CD14-positive monocyte (primary cell): ENCODE results near the gene STUM. TPM values are rescaled to one million over a fixed set of nuclear protein-coding genes. Genes with fewer than 3 reads are reported as not detected.
"Not testable (repeated sequence)": the region's sequence is repeated elsewhere in the genome, so short reads cannot be mapped to it uniquely, and the experiment has no call there.

ENCODE experiments used
- DNase-seq, 3 donors: peaks; one replicate each; pipeline ENCODE4 v3.0.0-alpha.2; 2011 to 2022
- H2AFZ ChIP-seq: 2 replicates; pipeline ENCODE4 v1.6.0; 2012; ENCODE audit warnings: mild to moderate bottlenecking, low read depth, low read length, inconsistent platforms; ENCODE audit not compliant: insufficient read depth, poor library complexity, severe bottlenecking
- H3K27ac ChIP-seq, 2 donors: 1 replicate in 1 of 2; 2 replicates in 1 of 2; pipeline ENCODE4 v1.5.1; 2012 to 2013; ENCODE audit warnings: low read length in 2 of 2, control low read depth in 1 of 2, inconsistent platforms in 1 of 2, low read depth in 1 of 2, mild to moderate bottlenecking in 1 of 2
- H3K27me3 ChIP-seq, 2 donors: one replicate each; pipeline versions ENCODE4 v1.6.0 to v1.6.1; 2011 to 2013; ENCODE audit warnings: low read length in 2 of 2; ENCODE audit not compliant: control insufficient read depth in 2 of 2, insufficient read depth in 2 of 2
- H3K36me3 ChIP-seq, 2 donors: replicated peaks in 1 of 2; 1 replicate in 1 of 2; 2 replicates in 1 of 2; pipeline versions ENCODE4 v1.5.1 to v1.6.1; 2012 to 2013; ENCODE audit warnings: low read length in 2 of 2, control low read depth in 1 of 2, inconsistent platforms in 1 of 2, mild to moderate bottlenecking in 1 of 2; ENCODE audit not compliant: insufficient read depth in 2 of 2, control insufficient read depth in 1 of 2
- H3K4me1 ChIP-seq, 2 donors: 1 replicate in 1 of 2; 2 replicates in 1 of 2; pipeline versions ENCODE4 v1.5.1 to v1.6.1; 2012 to 2013; ENCODE audit warnings: low read length in 2 of 2, control low read depth in 1 of 2, inconsistent platforms in 1 of 2, mild to moderate bottlenecking in 1 of 2, moderate library complexity in 1 of 2; ENCODE audit not compliant: insufficient read depth in 2 of 2, control insufficient read depth in 1 of 2
- H3K4me2 ChIP-seq: replicated peaks from 2 replicates; pipeline ENCODE3; 2012; ENCODE audit warnings: low read length, moderate library complexity, mild to moderate bottlenecking; ENCODE audit not compliant: poor library complexity, severe bottlenecking; ENCODE audit errors: extremely low read depth
- H3K4me3 ChIP-seq, 3 experiments: fragments of 200-600 bp in 1 of 3; sonication (generic) in 1 of 3; replicated peaks in 1 of 3; 1 replicate in 2 of 3; 2 replicates in 1 of 3; pipeline ENCODE4 v1.5.1; 2011 to 2013; ENCODE audit warnings: low read length in 3 of 3, mild to moderate bottlenecking in 3 of 3, control low read depth in 2 of 3, low read depth in 2 of 3, inconsistent platforms in 1 of 3, moderate library complexity in 1 of 3
- H3K79me2 ChIP-seq: 2 replicates; pipeline ENCODE4 v1.6.0; 2012; ENCODE audit warnings: mild to moderate bottlenecking, control low read depth, inconsistent platforms, low read length, moderate library complexity; ENCODE audit not compliant: insufficient read depth
- H3K9ac ChIP-seq: 2 replicates; pipeline ENCODE4 v1.6.0; 2017; ENCODE audit warnings: low read length, mild to moderate bottlenecking; ENCODE audit not compliant: insufficient read depth, poor library complexity, severe bottlenecking
- H3K9me3 ChIP-seq, 2 donors: replicated peaks in 1 of 2; 1 replicate in 1 of 2; 2 replicates in 1 of 2; pipeline versions ENCODE4 v1.5.1 to v1.6.1; 2012 to 2013; ENCODE audit warnings: low read length in 2 of 2, control low read depth in 1 of 2; ENCODE audit not compliant: control insufficient read depth in 1 of 2, insufficient read depth in 1 of 2
- H4K20me1 ChIP-seq: 2 replicates; pipeline ENCODE4 v1.6.0; 2012; ENCODE audit warnings: mild to moderate bottlenecking, low read length, control low read depth, moderate library complexity; ENCODE audit not compliant: insufficient read depth
- H3K27ac Mint-ChIP-seq, 7 donors: one replicate each; pipeline ENCODE4 v1.8.0; 2020; ENCODE audit warnings: mild to moderate bottlenecking in 7 of 7, mixed read lengths in 7 of 7, moderate library complexity in 6 of 7, inconsistent platforms in 2 of 7
- H3K27me3 Mint-ChIP-seq, 3 donors: one replicate each; pipeline ENCODE4 v1.8.0; 2021 to 2022; ENCODE audit warnings: low read depth in 3 of 3, mild to moderate bottlenecking in 3 of 3, mixed read lengths in 3 of 3, moderate library complexity in 3 of 3, inconsistent platforms in 1 of 3
- H3K36me3 Mint-ChIP-seq, 2 donors: one replicate each; pipeline ENCODE4 v1.8.0; 2020; ENCODE audit warnings: mixed read lengths in 2 of 2, inconsistent platforms in 1 of 2, mild to moderate bottlenecking in 1 of 2
- H3K4me1 Mint-ChIP-seq: one replicate; pipeline ENCODE4 v1.8.0; 2020; ENCODE audit warnings: mild to moderate bottlenecking, mixed read lengths
- H3K4me3 Mint-ChIP-seq, 2 donors: one replicate each; pipeline ENCODE4 v1.8.0; 2020; ENCODE audit warnings: mild to moderate bottlenecking in 2 of 2, mixed read lengths in 2 of 2, moderate library complexity in 1 of 2
- H3K9me3 Mint-ChIP-seq, 7 donors: one replicate each; pipeline ENCODE4 v1.8.0; 2020 to 2022; ENCODE audit warnings: mixed read lengths in 7 of 7, mild to moderate bottlenecking in 6 of 7, moderate library complexity in 6 of 7, inconsistent platforms in 2 of 7
- CTCF ChIP-seq: fragments of 200-600 bp; IDR thresholded peaks from one replicate; pipeline ENCODE4 v1.8.0; 2022; ENCODE audit warnings: antibody characterized with exemption, mild to moderate bottlenecking
- WGBS: methylation state at CpG from one replicate; pipeline ENCODE4 v1.1.5; 2013; ENCODE audit warnings: missing lambda C conversion rate; ENCODE audit not compliant: insufficient coverage; 5-methylcytosine and 5-hydroxymethylcytosine counted together
- intact Hi-C, 2 donors: fragments of 100-400 bp; cut with micrococcal nuclease; formaldehyde crosslinking; loops; one replicate each; pipeline versions ENCODE4 v1.15.0 to v1.15.1; 2023
- polyA plus RNA-seq, 3 donors: library from polyadenylated mRNA; depleted of rRNA in 1 of 3; unstranded in 2 of 3; stranded (reverse) in 1 of 3; fragments of 300-500 nt in 2 of 3; fragments of >200 nt in 1 of 3; fragmentation: Illumina TruSeq in 2 of 3; gene quantifications; 1 replicate in 2 of 3; 2 replicates in 1 of 3; pipeline ENCODE4 v1.2.3, GENCODE V29; 2012 to 2021

Gene STUM
- polyA plus RNA-seq, 3 donors: not detected

- Histone ChIP-seq H3K27me3 (peaks cover 0 to 2% of the 10 kb centered on the region in 2 donors), H3K4me1 (no peaks in the 10 kb centered on the region), H3K4me2 (no peak overlapping the region), H3K9ac (no peak overlapping the region), H4K20me1 (no peaks in the 10 kb centered on the region), H3K36me3 (no peaks in the 10 kb centered on the region), H2AFZ (no peak overlapping the region), H3K9me3 (no peaks in the 10 kb centered on the region), H3K27ac (no peak overlapping the region), H3K79me2 (no peaks in the 10 kb centered on the region), H3K4me3 (no peak overlapping the region)
- H3K36me3 Mint-ChIP-seq: no peaks in the 10 kb centered on the region
- DNase-seq: no peak
- H3K27ac Mint-ChIP-seq: peak overlapping the region in 1 of 7 donors; percentile 7
- H3K9me3 Mint-ChIP-seq: peaks cover 0 to 6% (median 2%) of the 10 kb centered on the region in 7 donors
- 77% methylated on average over 3 of the region's 8 CpGs for WGBS
- intact Hi-C loops: no loop called here
- H3K4me3 Mint-ChIP-seq: no peak overlapping the region
- no peaks in the 10 kb centered on the region for H3K4me1 Mint-ChIP-seq
- H3K27me3 Mint-ChIP-seq: peaks cover 2 to 16% (median 4%) of the 10 kb centered on the region in 3 donors
- TF ChIP-seq CTCF: peak; percentile 16
These were observed 62.7 kb downstream of the STUM start for GRCh38 chr1:226611301-226611700.

- H3K4me1 Mint-ChIP-seq, DNase-seq, intact Hi-C loops, H3K9me3 ChIP-seq, H3K27ac ChIP-seq, H3K27me3 ChIP-seq, H3K36me3 ChIP-seq, H3K4me3 ChIP-seq, H3K36me3 Mint-ChIP-seq, H3K27ac Mint-ChIP-seq, H4K20me1 ChIP-seq, H3K79me2 ChIP-seq, H3K9me3 Mint-ChIP-seq, H2AFZ ChIP-seq, H3K4me2 ChIP-seq, H3K4me1 ChIP-seq, H3K9ac ChIP-seq: not testable (repeated sequence)
- Mint-ChIP-seq H3K4me3 (peak overlapping the region in 1 of 2 donors; percentile 42), H3K27me3 (peaks cover 2 to 16% (median 4%) of the 10 kb centered on the region in 3 donors)
- WGBS: no CpG with 5 or more reads among the region's 6 CpGs
These were observed 63.4 kb downstream of the STUM start for GRCh38 chr1:226611980-226612379.
